Uterus (tissue), 2 donors: ENCODE measurements around the gene KRT24.

ENCODE experiments used
- CTCF ChIP-seq, 4 experiments: fragments of 200-600 bp in 2 of 4; fragments of 450-650 bp in 2 of 4; sonication (generic) in 2 of 4; IDR thresholded peaks; one replicate each; pipeline ENCODE4 v1.5.1; 2016 to 2019; ENCODE audit warnings: antibody characterized with exemption in 4 of 4, mild to moderate bottlenecking in 2 of 4, moderate library complexity in 1 of 4
- POLR2A ChIP-seq, 2 donors: fragments of 450-650 bp; IDR thresholded peaks; one replicate each; pipeline ENCODE4 v1.6.1; 2016; ENCODE audit warnings: antibody characterized with exemption in 2 of 2, mild to moderate bottlenecking in 1 of 2, moderate library complexity in 1 of 2

- TF ChIP-seq CTCF (IDR thresholded peaks at IDR 0.05) (no peak), POLR2A (IDR thresholded peaks at IDR 0.05) (no peak)
These were observed 17.3 kb upstream of the KRT24 start for GRCh38 chr17:40720899-40721298.
